Hindlimb muscle (tissue), 1 donor: ENCODE results near the gene OR11L1. TPM values are rescaled to one million over a fixed set of nuclear protein-coding genes. Genes with fewer than 3 reads are reported as not detected.

Experiments
- DNase-seq: peaks from one replicate; pipeline ENCODE4 v3.0.0-alpha.2; 2013
- polyA plus RNA-seq: library from polyadenylated mRNA; unstranded; fragments of 120-200 nt; gene quantifications from one replicate; pipeline ENCODE4 v1.2.1, GENCODE V29; 2013; ENCODE audit not compliant: insufficient read length

OR11L1 gene
- polyA plus RNA-seq, 1 donor = not detected

- DNase-seq = no peak
Measured at GRCh38 chr1:247797518-247797917, 44.2 kb downstream of the OR11L1 start.

Other genes with a start within 250 kb of the OR11L1 start
- gene OR2G3, start 236.3 kb downstream of the OR11L1 start, polyA plus RNA-seq = not detected
- gene OR13G1, start 162.2 kb downstream of the OR11L1 start, polyA plus RNA-seq = not detected
- not detected for gene OR6F1, start 125.2 kb downstream of the OR11L1 start, polyA plus RNA-seq
- not detected for gene OR14K1, start 103.3 kb downstream of the OR11L1 start, polyA plus RNA-seq
- gene OR14A2, start 93.8 kb downstream of the OR11L1 start, polyA plus RNA-seq = not detected
- gene OR1C1, start 81.3 kb downstream of the OR11L1 start, polyA plus RNA-seq = not detected
- not detected for gene OR14A16, start 17.8 kb downstream of the OR11L1 start, polyA plus RNA-seq
- 1.3 TPM for gene TRIM58, start 15.3 kb upstream of the OR11L1 start, polyA plus RNA-seq
- 0.56 TPM for gene OR2W3, start 53.7 kb upstream of the OR11L1 start, polyA plus RNA-seq
- not detected for gene OR2T8, start 78.4 kb upstream of the OR11L1 start, polyA plus RNA-seq
- gene OR2AJ1, start 83.0 kb upstream of the OR11L1 start, polyA plus RNA-seq = not detected
- not detected for gene OR2L8, start 107.0 kb upstream of the OR11L1 start, polyA plus RNA-seq
- not detected for gene OR2AK2, start 123.3 kb upstream of the OR11L1 start, polyA plus RNA-seq
- not detected for gene OR2L5, start 171.8 kb upstream of the OR11L1 start, polyA plus RNA-seq
- not detected for gene OR2L2, start 188.2 kb upstream of the OR11L1 start, polyA plus RNA-seq
- not detected for gene OR2L3, start 204.9 kb upstream of the OR11L1 start, polyA plus RNA-seq